Forelimb muscle (tissue), 1 donor: ENCODE results near the gene TKFC. TPM values are rescaled to one million over a fixed set of nuclear protein-coding genes. Genes with fewer than 3 reads are reported as not detected.

Experiments used
- DNase-seq: peaks from one replicate; pipeline ENCODE4 v3.0.0-alpha.2; 2013; ENCODE audit warnings: low read depth
- polyA plus RNA-seq: library from polyadenylated mRNA; unstranded; fragments of 120-200 nt; gene quantifications from one replicate; pipeline ENCODE4 v1.2.1, GENCODE V29; 2013; ENCODE audit not compliant: insufficient read length

The TKFC gene
- polyA plus RNA-seq, 1 donor, result 18.5 TPM

DNA sequence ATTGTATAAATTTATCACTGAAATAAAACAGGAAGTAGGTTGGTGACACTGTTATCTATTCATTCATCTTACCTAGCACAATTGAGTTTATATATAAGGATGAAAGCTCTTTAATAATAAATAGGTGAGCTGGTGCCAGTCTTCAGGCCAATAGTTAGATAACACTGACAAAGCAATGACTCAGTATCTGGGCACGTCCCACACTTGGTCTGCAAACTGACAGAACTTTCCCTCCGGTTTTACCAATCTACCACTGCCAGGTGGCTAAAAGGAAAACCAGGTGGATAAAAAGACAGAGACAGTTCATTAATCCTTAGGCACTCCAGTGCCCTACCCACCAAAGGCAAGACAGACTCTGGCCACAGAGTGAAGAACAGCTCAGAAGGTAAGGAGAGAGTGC lies 17.8 kb upstream of the TKFC start:
- DNase-seq, result no peak

DNA sequence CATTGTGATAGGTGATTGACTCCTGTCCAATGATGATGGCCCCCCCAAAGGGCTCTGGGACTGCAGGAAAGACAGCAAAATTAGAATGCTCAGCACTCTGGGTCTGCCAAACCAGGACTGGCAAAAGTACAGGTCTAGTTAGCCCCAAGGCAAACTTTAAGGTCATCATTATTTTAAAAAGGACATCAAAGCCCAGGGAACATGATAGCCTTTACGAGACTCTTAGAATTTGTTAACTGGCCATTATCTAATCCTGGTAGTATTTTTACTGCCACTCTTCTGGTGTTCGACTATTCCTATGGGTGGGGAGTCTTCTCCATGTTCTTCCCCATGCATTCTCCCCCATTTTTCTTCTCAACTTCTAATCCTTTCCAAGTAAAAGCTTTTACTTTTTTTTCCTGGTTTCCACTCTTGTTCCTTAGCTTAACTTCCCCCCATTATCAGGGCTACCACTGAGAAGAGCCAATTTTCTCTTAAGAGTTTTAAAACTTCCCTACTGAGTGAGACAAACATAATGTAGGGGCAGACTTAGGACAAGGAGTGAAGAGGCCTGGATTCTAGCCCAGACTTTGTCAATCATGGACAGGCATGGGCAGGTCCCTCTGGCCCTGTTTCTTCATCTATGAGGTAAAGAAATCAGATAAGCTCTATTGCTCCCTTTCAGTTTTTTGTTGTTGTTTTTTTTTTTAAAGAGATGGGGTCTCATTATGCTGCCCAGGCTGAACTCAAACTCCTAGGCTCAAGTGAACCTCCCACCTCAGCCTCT lies 7.2 kb upstream of the TKFC start:
- DNase-seq, result no peak

DNA sequence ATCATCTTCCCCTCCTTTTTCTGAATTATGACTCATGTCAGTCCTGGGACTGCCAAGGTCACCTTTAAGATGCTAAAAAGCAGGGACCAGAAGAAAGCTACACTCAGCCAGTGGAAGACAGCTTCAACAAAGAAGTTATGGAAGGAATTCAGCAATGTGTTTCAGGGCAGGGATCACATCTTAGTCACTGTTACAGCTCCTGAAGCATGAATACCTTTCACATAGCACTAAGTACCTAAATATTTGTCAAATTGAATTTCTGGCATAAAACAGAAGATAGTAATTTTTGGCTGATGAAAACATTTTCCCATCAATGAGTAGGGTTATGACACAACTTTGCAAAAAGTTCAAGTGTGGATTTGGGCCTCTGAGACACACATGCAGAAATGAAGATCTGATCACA lies 5.4 kb upstream of the TKFC start:
- DNase-seq, result no peak

DNA sequence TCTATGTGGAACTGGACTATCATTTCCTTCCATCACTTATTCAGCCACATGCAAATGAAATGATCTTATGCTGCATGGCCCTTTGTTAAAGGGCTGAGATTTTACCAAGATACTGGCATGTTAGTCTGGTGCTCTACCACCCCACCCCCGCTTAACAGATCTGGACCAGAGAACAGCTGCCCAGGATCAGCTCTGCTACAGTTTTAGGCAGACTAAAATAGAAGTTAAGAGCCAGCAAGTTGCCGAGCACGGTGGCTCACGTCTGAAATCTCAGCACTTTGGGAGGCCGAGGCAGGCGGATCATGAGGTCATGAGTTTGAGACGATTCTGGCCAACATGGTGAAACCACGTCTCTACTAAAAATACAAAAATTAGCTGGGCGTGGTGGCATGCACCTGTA lies 4.7 kb upstream of the TKFC start:
- no peak for DNase-seq

DNA sequence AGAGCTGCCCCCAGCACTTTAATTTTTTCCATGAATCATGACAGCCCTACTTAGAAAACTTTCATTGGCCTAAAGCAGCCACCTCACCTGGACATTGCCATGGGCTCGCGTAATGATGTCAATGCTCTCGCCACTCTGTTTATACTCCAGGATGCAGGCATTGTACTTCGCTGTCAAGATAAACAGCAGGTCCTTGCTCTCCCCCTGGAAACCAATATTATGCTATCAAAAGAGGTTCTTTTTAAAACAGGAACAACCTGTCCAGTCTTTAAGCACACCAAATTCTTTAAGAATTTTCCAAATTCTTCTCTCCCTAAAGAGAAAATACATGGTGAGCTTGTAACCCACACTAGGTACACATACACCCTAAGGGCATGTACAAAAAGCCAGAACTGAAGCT lies 3.2 kb upstream of the TKFC start:
- no peak for DNase-seq

DNA sequence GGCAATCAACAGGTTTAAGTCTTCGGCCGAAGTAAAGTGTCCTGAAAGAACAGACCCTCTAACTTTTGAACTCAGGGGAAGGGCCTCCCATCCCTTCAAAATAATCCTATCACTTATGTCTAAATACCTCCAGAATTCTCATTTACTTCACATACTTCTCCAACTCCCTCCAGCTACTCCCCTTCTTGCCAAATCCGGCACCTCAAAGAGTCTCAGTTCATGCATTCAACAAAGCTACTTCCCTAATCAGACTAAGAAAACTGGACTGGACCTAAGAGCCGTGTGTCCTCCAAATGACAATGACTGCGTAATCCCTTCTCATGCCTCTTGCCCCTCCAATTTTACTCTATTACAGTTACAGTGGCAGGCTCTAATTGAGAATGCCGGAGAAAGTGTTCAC lies 1.4 kb upstream of the TKFC start:
- no peak for DNase-seq

DNA sequence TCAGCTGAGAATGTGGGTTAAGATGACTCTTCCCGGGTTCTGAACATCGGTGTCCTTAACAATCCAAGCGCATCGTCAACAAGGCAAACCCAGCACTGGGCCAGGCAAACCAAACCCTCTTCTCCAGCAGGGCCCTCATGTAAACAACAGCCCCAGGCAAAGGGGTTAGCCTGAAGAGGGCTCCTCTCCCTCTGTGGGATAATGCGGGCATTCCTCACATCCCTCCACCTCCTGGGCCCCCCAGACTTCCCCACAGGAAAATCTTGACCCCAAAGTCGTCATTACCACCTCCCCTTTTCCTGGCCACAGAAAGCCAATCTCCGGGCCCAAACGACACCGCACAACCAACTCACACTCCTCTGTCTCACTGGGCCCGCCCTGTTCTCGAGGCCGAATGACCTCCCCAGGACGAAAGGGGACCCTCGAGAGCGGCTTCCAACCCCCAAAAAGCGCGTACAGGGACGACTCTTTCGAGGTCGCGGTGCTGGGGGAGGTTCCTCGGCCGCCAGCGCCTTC lies 689 bp upstream of the TKFC start:
- no peak for DNase-seq

DNA sequence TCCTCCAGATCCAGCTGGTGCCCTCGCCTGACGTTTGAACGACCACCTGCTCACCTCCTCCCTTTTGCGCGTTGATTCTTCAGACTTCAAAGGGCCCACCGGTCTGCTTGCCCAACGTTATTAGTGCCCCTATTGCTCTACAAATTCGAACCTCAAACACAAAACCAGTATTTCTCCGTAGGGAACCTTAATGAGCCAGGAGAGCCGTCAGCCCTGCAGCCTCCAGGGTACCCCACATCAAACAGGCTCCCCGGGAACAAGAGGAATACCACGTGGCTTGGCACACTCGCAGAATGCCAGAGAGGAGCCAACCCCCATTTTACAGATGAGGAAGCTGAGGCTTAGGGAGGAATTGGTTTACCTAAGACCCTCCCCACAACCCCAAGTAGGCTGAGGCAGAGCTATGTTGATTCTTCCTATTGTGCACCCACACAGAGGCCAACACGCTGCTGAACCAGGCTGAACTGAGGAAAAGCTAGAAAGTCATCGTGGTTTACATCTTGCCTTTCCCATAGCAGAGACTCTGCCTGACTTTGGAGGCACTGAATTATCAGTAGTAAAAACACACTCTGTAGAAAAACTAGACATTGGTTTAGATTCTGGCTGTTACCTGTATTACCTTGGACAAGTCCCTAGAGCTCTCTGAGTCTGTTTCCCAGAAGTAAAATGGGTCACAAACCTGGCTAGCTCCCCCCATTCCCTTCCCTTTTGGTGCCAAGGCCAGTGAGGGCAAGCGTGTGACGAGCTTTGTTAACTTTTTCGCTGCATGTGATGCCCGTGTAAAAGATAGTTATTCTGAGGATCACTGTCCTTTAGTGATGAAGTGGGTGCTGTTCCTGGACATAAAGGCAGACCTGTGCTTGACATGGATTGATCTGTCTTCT lies 764 bp downstream of the TKFC start:
- DNase-seq, result no peak

DNA sequence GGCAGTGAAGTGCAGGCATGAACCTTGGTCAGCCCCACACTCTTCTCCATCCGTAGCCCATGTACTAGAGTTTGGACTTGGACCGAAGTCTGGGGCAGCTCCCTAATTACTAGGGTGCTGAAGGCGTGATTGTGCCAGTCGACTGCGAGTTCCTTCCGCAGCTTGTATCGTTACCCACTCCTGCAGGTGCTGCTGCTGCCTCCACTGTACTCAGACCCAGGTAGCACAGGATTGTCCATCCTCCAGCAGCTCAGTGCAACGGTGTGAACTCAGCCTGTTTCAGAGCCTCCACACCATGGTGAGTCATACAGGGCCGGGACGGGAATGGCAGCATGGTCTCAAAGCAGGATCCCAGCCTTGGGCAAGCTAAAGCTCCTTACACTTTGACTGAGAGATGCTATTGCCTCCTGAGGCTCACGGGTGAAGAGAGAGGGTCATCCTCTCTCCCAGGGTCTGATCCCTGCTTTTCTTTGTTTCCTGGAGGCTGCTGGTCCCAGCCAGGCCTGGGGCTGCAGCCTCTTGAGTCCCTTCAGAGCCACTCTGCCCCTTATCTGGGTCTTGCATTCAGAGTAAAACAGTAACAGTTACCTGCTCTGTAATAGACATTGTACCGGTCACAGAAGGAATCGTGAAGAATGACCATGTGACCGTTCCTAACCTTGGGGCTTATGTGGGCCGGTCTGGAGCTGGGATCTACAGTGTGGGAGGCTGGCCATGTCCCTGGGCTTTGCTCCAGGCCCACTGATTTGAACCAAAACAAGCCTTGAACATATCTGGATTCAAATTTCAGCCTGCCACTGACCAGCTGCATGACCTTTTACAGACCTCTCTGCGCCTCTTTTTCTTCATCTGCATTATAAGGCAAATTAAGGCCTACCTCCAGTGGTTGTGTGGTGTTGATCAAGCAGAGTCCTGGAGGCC lies 1.7 kb downstream of the TKFC start:
- no peak for DNase-seq

DNA sequence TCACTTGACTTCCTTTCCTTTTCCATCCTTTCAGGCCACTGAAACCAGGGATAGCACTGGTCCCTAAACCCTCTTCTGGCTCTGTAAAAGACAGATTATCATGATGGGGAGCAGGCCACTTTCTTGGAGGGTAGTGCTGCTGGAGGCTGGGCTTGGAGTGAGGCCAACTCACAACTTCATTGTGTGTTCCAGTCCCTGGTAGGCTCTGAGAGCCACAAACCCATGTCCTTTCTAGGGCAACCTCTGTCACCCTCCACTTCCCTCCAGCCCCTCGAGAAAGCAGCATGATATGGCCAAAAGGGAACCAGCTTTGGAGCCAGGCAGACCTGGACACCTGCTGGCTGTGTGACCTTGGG lies 2.3 kb downstream of the TKFC start:
- DNase-seq, result no peak

DNA sequence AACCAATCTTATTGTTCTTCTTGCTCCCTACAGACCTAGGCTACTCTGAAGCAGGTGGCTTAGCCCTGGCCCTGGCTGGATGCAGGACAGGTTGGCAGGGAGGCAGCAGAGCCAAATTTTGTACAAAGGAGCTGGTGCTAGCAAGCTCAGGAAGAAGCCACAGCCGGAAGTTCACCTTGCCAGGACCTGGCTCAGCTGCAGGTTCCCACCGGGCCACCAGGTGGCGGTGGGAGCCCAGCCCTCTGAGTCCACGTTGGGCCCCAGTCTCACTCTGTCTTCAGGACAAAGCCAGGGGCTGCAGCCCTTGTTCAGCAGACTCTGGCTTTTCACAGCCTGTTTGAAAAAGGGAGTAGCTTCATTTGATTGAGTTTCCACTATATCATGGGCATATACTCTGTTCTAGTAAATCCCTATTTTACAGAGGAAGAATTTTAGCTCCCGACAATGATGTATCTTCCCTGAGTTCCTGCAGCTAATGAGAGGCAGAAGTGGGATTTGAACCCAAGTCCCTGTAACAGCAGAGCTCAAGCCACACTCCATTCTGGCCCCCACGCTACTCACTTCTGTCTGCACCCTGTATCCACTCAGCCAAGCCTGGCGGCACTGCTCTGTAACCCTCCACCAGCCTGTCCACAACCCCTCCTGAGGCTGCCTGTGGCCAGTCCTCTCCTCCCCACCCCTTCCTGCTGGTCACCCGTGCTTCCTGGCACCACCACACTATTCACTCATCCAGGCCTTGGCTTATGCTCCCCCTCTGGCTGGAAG lies 3.3 kb downstream of the TKFC start:
- no peak for DNase-seq

DNA sequence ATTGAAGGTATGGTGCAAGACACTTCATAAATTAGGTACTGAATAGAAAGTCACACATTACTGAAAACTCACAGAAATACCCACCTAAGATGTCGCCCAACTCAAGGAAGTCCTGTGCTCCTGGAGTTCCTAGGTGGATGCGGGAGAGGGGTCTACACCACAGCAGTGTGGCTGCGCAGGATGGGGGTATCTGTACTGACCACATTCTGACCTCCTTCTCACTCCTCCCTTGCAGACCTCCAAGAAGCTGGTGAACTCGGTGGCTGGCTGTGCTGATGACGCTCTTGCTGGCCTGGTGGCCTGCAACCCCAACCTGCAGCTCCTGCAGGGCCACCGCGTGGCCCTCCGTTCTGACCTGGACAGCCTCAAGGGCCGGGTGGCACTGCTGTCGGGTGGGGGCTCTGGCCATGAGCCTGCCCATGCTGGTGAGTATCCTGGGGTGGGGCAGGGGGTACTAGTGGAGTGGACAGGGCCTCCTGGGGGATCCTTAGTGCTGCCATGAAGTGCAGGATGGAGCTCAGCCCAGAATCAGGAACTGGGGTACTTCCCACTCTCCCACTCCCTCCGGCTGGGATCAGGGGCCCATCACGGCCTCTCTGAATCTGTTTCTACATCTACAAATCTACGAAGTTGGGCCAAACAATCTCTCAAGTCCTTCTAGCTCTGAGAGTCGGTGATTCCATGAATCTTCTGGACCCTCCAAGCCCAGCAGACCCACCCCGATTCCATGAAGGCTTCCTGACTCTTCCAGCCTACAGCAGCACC lies 4.9 kb downstream of the TKFC start:
- no peak for DNase-seq

DNA sequence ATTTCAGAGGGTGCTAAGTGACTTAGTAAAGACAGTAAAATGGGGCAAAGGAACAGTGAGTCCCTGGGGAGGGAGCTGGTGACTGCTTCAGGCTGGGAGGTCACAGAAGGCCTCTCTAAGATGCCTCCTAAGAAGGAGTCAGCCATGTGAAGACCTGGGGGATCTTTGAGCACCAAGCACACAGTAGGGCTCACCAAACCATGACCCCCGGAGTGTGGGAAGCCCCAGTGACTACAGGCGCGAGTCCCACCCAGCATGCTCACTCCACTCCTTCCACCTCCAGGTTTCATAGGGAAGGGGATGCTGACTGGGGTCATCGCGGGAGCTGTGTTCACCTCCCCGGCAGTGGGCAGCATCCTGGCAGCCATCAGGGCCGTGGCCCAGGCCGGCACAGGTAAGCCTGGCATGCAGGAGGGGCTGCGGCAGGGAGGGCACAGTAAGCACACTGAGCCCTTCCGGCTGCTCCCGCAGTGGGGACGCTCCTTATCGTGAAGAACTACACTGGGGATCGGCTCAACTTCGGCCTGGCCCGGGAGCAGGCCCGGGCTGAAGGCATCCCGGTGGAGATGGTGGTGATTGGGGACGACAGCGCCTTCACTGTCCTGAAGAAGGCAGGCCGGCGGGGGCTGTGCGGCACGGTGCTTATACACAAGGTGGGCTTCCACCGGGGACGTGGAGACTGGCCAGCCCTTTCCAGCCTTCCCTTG lies 5.9 kb downstream of the TKFC start:
- DNase-seq, result no peak

DNA sequence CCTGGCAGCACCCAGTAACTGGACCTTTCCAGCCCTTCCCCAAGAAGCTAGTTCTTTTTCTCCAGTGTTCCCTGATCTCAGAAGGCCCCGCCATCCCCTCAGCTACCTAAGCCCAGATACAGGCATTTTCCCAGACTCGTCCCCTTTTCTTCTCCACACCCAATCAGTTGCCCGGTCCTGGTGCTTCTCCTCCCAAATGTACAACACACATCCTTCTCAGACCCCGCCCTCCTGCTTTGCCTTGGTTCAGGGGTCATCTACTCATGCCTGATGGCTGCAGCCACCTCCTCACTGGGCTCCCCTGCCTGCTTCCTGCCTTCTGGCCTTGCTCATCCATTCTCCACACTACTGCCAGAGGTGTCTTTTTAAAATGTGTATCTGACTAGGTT lies 6.5 kb downstream of the TKFC start:
- no peak for DNase-seq

DNA sequence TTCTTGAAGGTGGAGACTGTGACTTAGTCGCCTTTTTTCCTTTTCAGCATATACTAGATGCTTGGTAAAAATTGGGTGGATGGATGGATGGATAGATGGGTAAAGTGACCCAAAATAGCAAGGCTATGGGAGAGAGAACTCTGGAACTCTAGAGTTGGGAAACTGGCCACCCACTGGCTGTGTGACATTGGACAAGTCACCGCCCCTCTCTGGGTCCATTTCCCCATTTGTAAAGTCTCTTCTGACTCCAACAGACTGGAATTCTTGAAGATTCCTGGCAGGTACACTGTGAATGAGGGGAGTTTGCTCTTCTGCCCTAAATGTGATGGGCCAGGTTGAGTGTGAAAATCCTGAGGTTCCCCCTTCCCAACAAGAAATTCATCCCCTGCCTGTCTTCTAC lies 8.0 kb downstream of the TKFC start:
- DNase-seq, result no peak

DNA sequence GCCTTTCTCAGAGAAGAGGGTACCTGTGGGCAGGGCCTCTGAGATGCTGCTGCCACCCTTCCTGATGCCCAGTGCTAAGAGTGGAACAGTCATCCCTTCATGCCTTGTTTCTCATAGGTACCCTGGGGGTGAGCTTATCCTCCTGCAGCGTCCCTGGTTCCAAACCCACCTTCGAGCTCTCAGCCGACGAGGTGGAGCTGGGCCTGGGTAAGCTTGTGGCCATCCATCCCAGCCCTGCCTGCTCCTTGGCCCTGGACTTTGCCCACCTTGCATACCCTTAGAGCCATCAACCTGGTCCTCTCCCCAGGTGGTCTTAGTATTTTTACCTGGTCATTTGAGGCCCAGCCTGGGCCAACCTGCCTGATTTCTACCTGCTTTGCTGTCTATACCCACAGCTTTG lies 8.7 kb downstream of the TKFC start:
- DNase-seq, result no peak

DNA sequence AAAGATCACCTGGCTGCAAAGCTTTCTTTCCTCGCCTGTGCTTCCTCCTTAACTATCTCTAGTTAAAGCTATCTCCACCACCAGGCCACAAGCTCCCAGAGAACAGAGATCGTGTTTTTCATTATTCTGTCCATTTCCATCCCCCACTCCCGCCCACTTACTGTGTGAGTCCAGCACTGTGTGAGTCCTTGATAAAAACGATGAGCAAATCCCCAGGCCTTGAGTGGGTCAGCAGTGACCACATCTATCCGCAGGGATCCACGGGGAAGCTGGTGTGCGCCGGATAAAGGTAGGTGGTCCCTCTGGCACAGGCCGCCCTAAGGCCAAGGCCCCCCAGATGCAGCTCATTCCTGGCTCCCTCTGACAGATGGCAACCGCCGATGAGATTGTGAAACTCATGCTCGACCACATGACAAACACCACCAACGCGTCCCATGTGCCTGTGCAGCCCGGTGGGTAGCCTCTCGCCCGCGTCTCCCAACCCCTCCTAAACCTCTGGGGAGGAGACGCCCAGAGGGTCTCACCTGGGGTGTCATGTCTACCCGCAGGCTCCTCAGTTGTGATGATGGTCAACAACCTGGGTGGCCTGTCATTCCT lies 9.3 kb downstream of the TKFC start:
- no peak for DNase-seq

DNA sequence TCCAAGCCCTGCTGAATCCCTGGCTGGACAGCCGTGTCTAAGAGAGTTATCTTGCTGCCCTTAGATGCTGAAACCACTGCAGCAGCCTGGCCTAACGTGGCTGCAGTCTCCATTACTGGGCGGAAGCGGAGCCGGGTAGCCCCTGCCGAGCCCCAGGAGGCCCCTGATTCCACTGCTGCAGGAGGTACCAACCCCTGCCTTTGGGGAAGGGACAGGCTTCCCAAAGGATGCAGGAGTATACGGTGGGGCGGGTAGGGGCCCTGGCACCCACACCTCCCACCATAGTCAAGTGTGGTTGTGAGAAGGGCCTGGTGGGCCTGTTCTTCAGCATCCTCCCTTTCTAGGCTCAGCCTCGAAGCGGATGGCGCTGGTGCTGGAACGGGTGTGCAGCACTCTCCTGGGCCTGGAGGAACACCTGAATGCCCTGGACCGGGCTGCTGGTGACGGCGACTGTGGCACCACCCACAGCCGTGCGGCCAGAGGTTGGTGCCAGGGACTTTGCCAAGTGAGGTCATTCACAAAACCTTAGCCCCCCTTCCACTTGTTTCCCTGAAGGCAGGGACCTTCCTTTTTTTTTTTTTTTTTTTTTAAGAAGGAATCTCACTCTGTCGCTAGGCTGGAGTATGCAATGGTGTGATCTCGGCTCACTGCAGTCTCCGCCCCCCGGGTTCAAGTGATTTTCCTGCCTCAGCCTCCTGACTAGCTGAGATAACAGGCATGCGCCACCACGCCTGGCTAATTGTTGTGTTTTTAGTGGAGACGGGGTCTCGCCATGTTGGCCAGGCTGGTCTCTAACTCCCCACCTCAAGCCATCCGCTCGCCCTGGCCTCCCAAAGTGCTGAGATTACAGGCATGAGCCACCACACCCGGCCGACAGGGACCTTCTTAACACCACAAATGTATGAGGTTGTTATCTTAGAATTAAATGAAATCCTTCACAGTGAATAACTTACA lies 11.0 kb downstream of the TKFC start:
- no peak for DNase-seq
